ENCODE results near the gene TMEM178B. TPM values are rescaled to one million over a fixed set of nuclear protein-coding genes. Genes with fewer than 3 reads are reported as not detected.

TMEM178B gene
- polyA plus RNA-seq, 2 of the 4 experiments (the other 2 are of a cell fraction): 0.88 to 0.93 TPM

GRCh38 chr7:141342621-141343408, 269.0 kb downstream of the TMEM178B start:
- FAIRE-seq: no peak
- no peak for ATAC-seq
- no peak for DNase-seq (ENCODE audit: low read depth in 1 of 2, low spot score in 1 of 2)
- TF ChIP-seq PBX3 (IDR thresholded peaks at IDR 0.05): no peak
- no peak for TF ChIP-seq NPAS2 (CRISPR knock-in tag; IDR thresholded peaks at IDR 0.05; ENCODE audit: borderline replicate concordance)
- TF ChIP-seq ZSCAN20 (CRISPR knock-in tag; IDR thresholded peaks at IDR 0.05): no peak
- TF ChIP-seq FOSB (CRISPR knock-in tag; IDR thresholded peaks at IDR 0.05): no peak
- no peaks in the 10 kb centered on the region for H3K9me3 ChIP-seq
- POLR2A ChIA-PET: no interaction called here
- H3K27ac ChIP-seq: no peak overlapping the region
- no peak overlapping the region for H3K4me2 ChIP-seq
- no peak overlapping the region for H3K4me3 ChIP-seq
- no peaks in the 10 kb centered on the region for H3K4me1 ChIP-seq
- CTCF ChIA-PET: interaction anchor here (0.8 to 1.1 kb wide), 2 partner anchors 10 kb away, joined by 3 read pairs; no protein-coding TSS in a partner anchor
- WGBS (ENCODE audit: missing lambda C conversion rate): 62% methylated on average over 14 of the region's 16 CpGs

GRCh38 chr7:141344153-141344935, 270.5 kb downstream of the TMEM178B start:
- ChIA-PET POLR2A (no interaction called here), CTCF (interaction anchor here (1.4 kb wide), 1 partner anchor 10 kb away, joined by 3 read pairs; no protein-coding TSS in a partner anchor)
- WGBS (ENCODE audit: missing lambda C conversion rate): 33% methylated on average over 3 of the region's 3 CpGs
- no peaks in the 10 kb centered on the region for H3K9me3 ChIP-seq
- H3K4me2 ChIP-seq: no peak overlapping the region
- H3K4me3 ChIP-seq: no peak overlapping the region
- TF ChIP-seq EHF (CRISPR knock-in tag; IDR thresholded peaks at IDR 0.05): no peak
- TF ChIP-seq ATOH8 (CRISPR knock-in tag; IDR thresholded peaks at IDR 0.05; ENCODE audit: low read depth): no peak
- TF ChIP-seq E2F6 (IDR thresholded peaks at IDR 0.05; ENCODE audit: borderline replicate concordance, low read depth): no peak
- no peak for TF ChIP-seq ZFP36 (IDR thresholded peaks at IDR 0.05; ENCODE audit: borderline replicate concordance, partially characterized antibody)
- no peak for TF ChIP-seq ZSCAN20 (CRISPR knock-in tag; IDR thresholded peaks at IDR 0.05)
- DNase-seq (ENCODE audit: low read depth in 1 of 2, low spot score in 1 of 2) (no peak), ATAC-seq (no peak), FAIRE-seq (no peak)
- H3K4me1 ChIP-seq: no peaks in the 10 kb centered on the region
- H3K27ac ChIP-seq: no peak overlapping the region

GRCh38 chr7:141348728-141349127, 274.9 kb downstream of the TMEM178B start:
- CTCF ChIA-PET: interaction anchor here (1.3 kb wide), 1 partner anchor 15 kb away, joined by 3 read pairs; no protein-coding TSS in a partner anchor
- Histone ChIP-seq H3K4me1 (no peaks in the 10 kb centered on the region), H3K27ac (no peak overlapping the region), H3K4me3 (no peak overlapping the region), H3K9me3 (no peaks in the 10 kb centered on the region), H3K4me2 (no peak overlapping the region)
- POLR2A ChIA-PET: no interaction called here
- ATAC-seq (no peak), FAIRE-seq (no peak), DNase-seq (ENCODE audit: low read depth in 1 of 2, low spot score in 1 of 2) (no peak)
- 36% methylated on average over 7 of the region's 7 CpGs for WGBS (ENCODE audit: missing lambda C conversion rate)
- no peak for TF ChIP-seq RAD21 (conservative IDR thresholded peaks at IDR 0.05 in 1 of 2, IDR thresholded peaks at IDR 0.05 in 1 of 2)
- no peak for TF ChIP-seq CHD4 (IDR thresholded peaks at IDR 0.05; ENCODE audit: borderline replicate concordance)
- TF ChIP-seq CTCF (IDR thresholded peaks at IDR 0.05): no peak
- TF ChIP-seq ZNF302 (CRISPR knock-in tag; IDR thresholded peaks at IDR 0.05): no peak
- TF ChIP-seq GATA3 (IDR thresholded peaks at IDR 0.05; ENCODE audit: borderline replicate concordance): no peak
- TF ChIP-seq FOXS1 (CRISPR knock-in tag; IDR thresholded peaks at IDR 0.05): no peak
- no peak for TF ChIP-seq PBX3 (IDR thresholded peaks at IDR 0.05)
- TF ChIP-seq POLR2A (IDR thresholded peaks at IDR 0.05; ENCODE audit: low read length): no peak
- no peak for TF ChIP-seq JUNB (IDR thresholded peaks at IDR 0.05)
- TF ChIP-seq RCOR1 (IDR thresholded peaks at IDR 0.05; ENCODE audit: low read depth, low read length): no peak
- TF ChIP-seq TP53 (CRISPR knock-in tag; IDR thresholded peaks at IDR 0.05): no peak
- TF ChIP-seq EHMT2 (IDR thresholded peaks at IDR 0.05; ENCODE audit: low read depth): no peak
- TF ChIP-seq ZFP36 (IDR thresholded peaks at IDR 0.05; ENCODE audit: borderline replicate concordance, partially characterized antibody): no peak
- no peak for TF ChIP-seq HOXA7 (CRISPR knock-in tag; IDR thresholded peaks at IDR 0.05)
- no peak for TF ChIP-seq ZSCAN20 (CRISPR knock-in tag; IDR thresholded peaks at IDR 0.05)
- TF ChIP-seq MAX (IDR thresholded peaks at IDR 0.05): no peak

Data from A549 (cell line).